Measurements from ENCODE around the gene TRIO. TPM values are rescaled to one million over a fixed set of nuclear protein-coding genes. Genes with fewer than 3 reads are reported as not detected.

The TRIO gene
- total RNA-seq, 3 donors from 2014 or later (not counting 1 experiment from before 2014, with no cell fraction given) = 84.6 to 136 (median 94.3) TPM

DNA sequence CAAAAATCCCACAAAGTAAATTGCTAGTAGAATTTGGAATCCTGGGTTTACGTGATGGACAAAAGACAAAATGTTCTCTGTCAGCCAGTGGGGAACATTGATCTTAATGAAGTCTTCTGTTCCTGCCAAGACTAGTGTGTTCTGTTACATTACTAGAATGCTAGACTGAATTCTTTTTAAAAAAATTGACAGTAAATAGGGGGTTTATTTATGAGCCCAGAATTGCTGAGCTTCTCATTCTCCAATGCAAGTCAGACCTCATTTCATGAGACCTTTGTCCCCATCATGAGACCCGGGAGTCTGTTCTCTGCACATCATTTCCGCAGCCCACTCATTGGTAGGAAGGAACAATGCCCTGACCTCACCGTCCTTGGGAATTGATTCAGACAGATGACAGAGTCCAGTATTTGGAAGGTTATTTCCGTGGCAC lies 264.6 kb downstream of the TRIO start:
- Mint-ChIP-seq H3K27ac (no peak overlapping the region), H3K9me3 (peaks cover under 1 to 1% of the 10 kb centered on the region in 2 donors), H3K27me3 (ENCODE audit: low read depth in 2 of 2) (no peaks in the 10 kb centered on the region), H3K4me3 (no peak overlapping the region), H3K4me1 (peaks cover 13% of the 10 kb centered on the region in 2 donors), H3K36me3 (no peaks in the 10 kb centered on the region)
- Histone ChIP-seq H3K9me3 (ENCODE audit: control insufficient read depth, insufficient read depth, low read length) (peaks cover 12% of the 10 kb centered on the region), H3K4me3 (ENCODE audit: low read length) (no peak overlapping the region), H3K27ac (ENCODE audit: low read length) (no peak overlapping the region), H3K4me1 (ENCODE audit: control insufficient read depth, insufficient read depth, low read length) (no peaks in the 10 kb centered on the region), H3K36me3 (ENCODE audit: control insufficient read depth, insufficient read depth, low read length) (peaks cover 28% of the 10 kb centered on the region), H3K27me3 (ENCODE audit: control insufficient read depth, insufficient read depth, low read length) (no peaks in the 10 kb centered on the region)
- 85% methylated on average over 5 of the region's 5 CpGs for whole genome bisulfite sequencing (ENCODE audit: insufficient coverage)
- DNase-seq (no peak), ATAC-seq (no peak)
- TF ChIP-seq, protein P1, sequence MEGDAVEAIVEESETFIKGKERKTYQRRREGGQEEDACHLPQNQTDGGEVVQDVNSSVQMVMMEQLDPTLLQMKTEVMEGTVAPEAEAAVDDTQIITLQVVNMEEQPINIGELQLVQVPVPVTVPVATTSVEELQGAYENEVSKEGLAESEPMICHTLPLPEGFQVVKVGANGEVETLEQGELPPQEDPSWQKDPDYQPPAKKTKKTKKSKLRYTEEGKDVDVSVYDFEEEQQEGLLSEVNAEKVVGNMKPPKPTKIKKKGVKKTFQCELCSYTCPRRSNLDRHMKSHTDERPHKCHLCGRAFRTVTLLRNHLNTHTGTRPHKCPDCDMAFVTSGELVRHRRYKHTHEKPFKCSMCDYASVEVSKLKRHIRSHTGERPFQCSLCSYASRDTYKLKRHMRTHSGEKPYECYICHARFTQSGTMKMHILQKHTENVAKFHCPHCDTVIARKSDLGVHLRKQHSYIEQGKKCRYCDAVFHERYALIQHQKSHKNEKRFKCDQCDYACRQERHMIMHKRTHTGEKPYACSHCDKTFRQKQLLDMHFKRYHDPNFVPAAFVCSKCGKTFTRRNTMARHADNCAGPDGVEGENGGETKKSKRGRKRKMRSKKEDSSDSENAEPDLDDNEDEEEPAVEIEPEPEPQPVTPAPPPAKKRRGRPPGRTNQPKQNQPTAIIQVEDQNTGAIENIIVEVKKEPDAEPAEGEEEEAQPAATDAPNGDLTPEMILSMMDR (IDR thresholded peaks at IDR 0.05) = no peak
- intact Hi-C loops (cut with micrococcal nuclease) = no loop called here

DNA sequence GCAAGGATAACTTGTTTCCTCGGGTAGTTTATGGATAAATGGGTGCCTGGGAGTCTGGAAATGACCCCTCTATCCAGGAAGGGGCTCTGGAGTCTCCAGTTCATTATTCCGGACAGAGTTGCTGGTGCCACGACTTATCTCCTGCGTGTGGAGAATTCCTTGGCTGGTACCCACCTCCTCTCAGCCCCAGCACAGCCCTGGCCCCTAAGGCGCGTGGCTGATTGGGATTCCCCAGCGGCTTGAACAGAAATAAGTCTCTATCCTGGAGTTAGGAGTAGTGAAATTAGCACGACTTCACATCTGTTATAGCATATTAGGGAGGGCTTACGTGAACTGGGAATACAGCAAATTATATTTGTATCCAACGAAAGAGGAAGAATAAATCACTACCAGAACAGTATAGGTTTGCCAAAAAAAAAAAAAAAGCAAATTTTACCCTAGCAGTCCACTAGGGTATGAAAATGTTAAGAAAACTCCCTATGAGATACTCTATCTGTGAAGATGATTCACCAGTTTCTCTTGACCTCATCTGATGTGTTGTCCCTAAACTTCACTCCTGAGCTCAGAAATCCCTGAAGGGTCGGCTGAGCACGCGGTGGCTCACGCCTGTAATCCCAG lies 265.9 kb downstream of the TRIO start:
- DNase-seq (no peak), ATAC-seq (no peak)
- Histone ChIP-seq H3K27ac (ENCODE audit: low read length) (no peak overlapping the region), H3K36me3 (ENCODE audit: control insufficient read depth, insufficient read depth, low read length) (peaks cover 28% of the 10 kb centered on the region), H3K9me3 (ENCODE audit: control insufficient read depth, insufficient read depth, low read length) (no peaks in the 10 kb centered on the region), H3K4me1 (ENCODE audit: control insufficient read depth, insufficient read depth, low read length) (no peaks in the 10 kb centered on the region), H3K4me3 (ENCODE audit: low read length) (no peak overlapping the region), H3K27me3 (ENCODE audit: control insufficient read depth, insufficient read depth, low read length) (no peaks in the 10 kb centered on the region)
- Mint-ChIP-seq H3K27me3 (ENCODE audit: low read depth in 2 of 2) (no peaks in the 10 kb centered on the region), H3K4me1 (peaks cover 7 to 11% of the 10 kb centered on the region in 2 donors), H3K4me3 (no peak overlapping the region), H3K27ac (no peak overlapping the region), H3K36me3 (no peaks in the 10 kb centered on the region), H3K9me3 (no peaks in the 10 kb centered on the region)
- TF ChIP-seq, protein P1 (IDR thresholded peaks at IDR 0.05) = no peak
- WGBS (ENCODE audit: insufficient coverage) = 88% methylated on average over 13 of the region's 14 CpGs
- intact Hi-C loops (cut with micrococcal nuclease) = no loop called here

DNA sequence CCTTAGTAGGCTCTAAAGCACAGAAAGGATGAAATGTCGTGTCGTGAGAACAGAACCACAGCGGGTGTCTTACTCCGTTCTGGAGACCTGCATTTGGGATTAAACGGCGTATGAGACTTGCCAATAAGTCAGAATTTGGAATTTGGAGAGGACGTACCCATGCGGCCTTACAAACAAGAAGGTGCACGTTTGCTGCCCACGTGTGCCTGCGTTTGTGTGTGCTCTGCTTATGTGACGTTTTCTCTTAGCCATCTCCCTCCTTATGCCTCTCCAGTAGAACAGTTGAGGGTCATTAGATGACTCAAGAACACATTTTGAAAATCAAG lies 266.9 kb downstream of the TRIO start:
- Histone ChIP-seq H3K27me3 (ENCODE audit: control insufficient read depth, insufficient read depth, low read length) (no peaks in the 10 kb centered on the region), H3K36me3 (ENCODE audit: control insufficient read depth, insufficient read depth, low read length) (peaks cover 28% of the 10 kb centered on the region), H3K27ac (ENCODE audit: low read length) (no peak overlapping the region), H3K4me1 (ENCODE audit: control insufficient read depth, insufficient read depth, low read length) (no peaks in the 10 kb centered on the region), H3K4me3 (ENCODE audit: low read length) (no peak overlapping the region), H3K9me3 (ENCODE audit: control insufficient read depth, insufficient read depth, low read length) (no peaks in the 10 kb centered on the region)
- Mint-ChIP-seq H3K36me3 (no peaks in the 10 kb centered on the region), H3K27ac (no peak overlapping the region), H3K9me3 (no peaks in the 10 kb centered on the region), H3K4me1 (peaks cover 0 to under 1% of the 10 kb centered on the region in 2 donors), H3K27me3 (ENCODE audit: low read depth in 2 of 2) (no peaks in the 10 kb centered on the region), H3K4me3 (no peak overlapping the region)
- intact Hi-C loops (cut with micrococcal nuclease) = no loop called here
- no peak for DNase-seq
- 89% methylated on average over 12 of the region's 12 CpGs for WGBS (ENCODE audit: insufficient coverage)
- no peak for ATAC-seq
- TF ChIP-seq, protein P1 (IDR thresholded peaks at IDR 0.05) = no peak
